A549 (cell line): ENCODE measurements around the gene ADAM19. TPM values are rescaled to one million over a fixed set of nuclear protein-coding genes. Genes with fewer than 3 reads are reported as not detected.
"Not testable (repeated sequence)": the region's sequence is repeated elsewhere in the genome, so short reads cannot be mapped to it uniquely, and the experiment has no call there.

ENCODE experiments used
- ATAC-seq, 2 experiments: fragments of 200-7000 bp in 1 of 2; fragments of >200 bp in 1 of 2; cut with Nextera tagmentation in 1 of 2; cut with Tn5 transposase in 1 of 2; 3 replicates each; pipeline versions ENCODE4 v1.8.0 to v1.9.1; 2018 to 2020; ENCODE audit warnings: mild to moderate bottlenecking in 1 of 2, moderate library complexity in 1 of 2
- CTCF ChIA-PET: fragments of 300-600 bp; sonication (Branson Sonifier 250); formaldehyde crosslinking; extraction: SDS; loops from one replicate; lab custom pipeline; 2021; ENCODE audit warnings: antibody characterized with exemption, inconsistent platforms; lab: Yijun Ruan, JAX
- POLR2A ChIA-PET: fragments of 350-600 bp; formaldehyde crosslinking; extraction: SDS; loops from one replicate; lab custom pipeline; 2021; ENCODE audit warnings: antibody characterized with exemption, inconsistent platforms; lab: Yijun Ruan, JAX
- DNase-seq, 2 experiments: peaks; one replicate each; pipeline versions ENCODE4 v3.0.0 to v3.0.0-alpha.2; 2011 to 2016; ENCODE audit warnings: low read depth in 1 of 2, low spot score in 1 of 2
- FAIRE-seq: peaks from 2 replicates; lab custom pipeline; 2011; peaks lifted over from hg19 to GRCh38; lab: Jason Lieb, UNC
- H3K27ac ChIP-seq, 2 experiments: fragments of >200 bp; sonication (Bioruptor Twin); formaldehyde crosslinking; 3 replicates each; pipeline ENCODE4 v1.5.1; 2016 to 2017
- H3K4me1 ChIP-seq: fragments of >200 bp; sonication (Bioruptor Twin); formaldehyde crosslinking; 3 replicates; pipeline ENCODE4 v1.6.1; 2016
- H3K4me2 ChIP-seq: fragments of >200 bp; sonication (Bioruptor Twin); formaldehyde crosslinking; 3 replicates; pipeline ENCODE4 v1.6.1; 2016
- H3K4me3 ChIP-seq: fragments of >200 bp; sonication (Bioruptor Twin); formaldehyde crosslinking; 3 replicates; pipeline ENCODE4 v1.5.1; 2016
- H3K9me3 ChIP-seq: fragments of >200 bp; sonication (Bioruptor Twin); formaldehyde crosslinking; 3 replicates; pipeline ENCODE4 v1.6.1; 2016
- BHLHE40 ChIP-seq: IDR thresholded peaks from 2 replicates; pipeline ENCODE4 v1.6.1; 2012; ENCODE audit warnings: low read depth, low read length, inconsistent platforms
- CHD2 ChIP-seq: fragments of 150-350 bp; IDR thresholded peaks from 2 replicates; pipeline ENCODE4 v1.6.1; 2014; ENCODE audit warnings: low read length; ENCODE audit not compliant: partially characterized antibody
- CHD4 ChIP-seq: fragments of 200-600 bp; sonication (generic); IDR thresholded peaks from 2 replicates; pipeline ENCODE4 v1.6.1; 2016; ENCODE audit warnings: antibody characterized with exemption, mild to moderate bottlenecking, borderline replicate concordance
- EHF ChIP-seq: fragments of 250-450 bp; sonication (Bioruptor Pico); IDR thresholded peaks from 2 replicates; pipeline ENCODE4 v1.5.0; 2020; ENCODE audit warnings: mild to moderate bottlenecking
- EHMT2 ChIP-seq: fragments of 200-600 bp; sonication (generic); IDR thresholded peaks from 2 replicates; pipeline ENCODE4 v1.6.1; 2016; ENCODE audit warnings: antibody characterized with exemption, low read depth, mild to moderate bottlenecking, moderate library complexity
- FOSB ChIP-seq: fragments of 250-450 bp; sonication (Bioruptor Pico); IDR thresholded peaks from 2 replicates; pipeline ENCODE4 v1.5.0; 2020; ENCODE audit warnings: mild to moderate bottlenecking, moderate library complexity
- FOXS1 ChIP-seq: fragments of 250-450 bp; sonication (Bioruptor Pico); IDR thresholded peaks from 2 replicates; pipeline ENCODE4 v1.5.0; 2020; ENCODE audit warnings: mild to moderate bottlenecking, moderate library complexity
- GATA3 ChIP-seq: IDR thresholded peaks from 2 replicates; pipeline ENCODE4 v1.6.1; 2012; ENCODE audit warnings: borderline replicate concordance
- HDAC2 ChIP-seq: fragments of 200-600 bp; sonication (generic); IDR thresholded peaks from 2 replicates; pipeline ENCODE4 v1.6.1; 2016
- HEYL ChIP-seq: fragments of 250-450 bp; sonication (Bioruptor Pico); IDR thresholded peaks from 2 replicates; pipeline ENCODE4 v1.8.0; 2021; ENCODE audit warnings: mild to moderate bottlenecking, moderate library complexity
- HOXB13 ChIP-seq: fragments of 250-450 bp; sonication (Bioruptor Pico); IDR thresholded peaks from 2 replicates; pipeline ENCODE4 v1.5.0; 2020; ENCODE audit warnings: low read depth, mild to moderate bottlenecking, moderate library complexity
- HOXB5 ChIP-seq: fragments of 250-450 bp; sonication (Bioruptor Pico); IDR thresholded peaks from 2 replicates; pipeline ENCODE4 v1.5.0; 2020; ENCODE audit warnings: mild to moderate bottlenecking, moderate library complexity
- KDM5A ChIP-seq: fragments of 200-600 bp; sonication (generic); IDR thresholded peaks from 2 replicates; pipeline ENCODE4 v1.6.1; 2016; ENCODE audit warnings: antibody characterized with exemption, mild to moderate bottlenecking
- MAFK ChIP-seq: fragments of 450-650 bp; IDR thresholded peaks from 2 replicates; pipeline ENCODE4 v1.6.1; 2014; ENCODE audit not compliant: partially characterized antibody
- NPAS2 ChIP-seq: fragments of 250-450 bp; sonication (Bioruptor Pico); IDR thresholded peaks from 2 replicates; pipeline ENCODE4 v1.8.0; 2022; ENCODE audit warnings: mild to moderate bottlenecking, moderate library complexity, borderline replicate concordance
- POLR2AphosphoS2 ChIP-seq: conservative IDR thresholded peaks from 2 replicates; pipeline ENCODE4 v1.6.1; 2012; ENCODE audit warnings: low read length, improper control_type of control experiment, inconsistent platforms
- RNF2 ChIP-seq: fragments of 200-600 bp; sonication (generic); IDR thresholded peaks from 2 replicates; pipeline ENCODE4 v1.6.1; 2016; ENCODE audit warnings: low read depth, mild to moderate bottlenecking, antibody characterized with exemption, moderate library complexity, borderline replicate concordance
- ZFP36 ChIP-seq: fragments of 450-650 bp; IDR thresholded peaks from 2 replicates; pipeline ENCODE4 v1.6.1; 2014; ENCODE audit warnings: borderline replicate concordance; ENCODE audit not compliant: partially characterized antibody
- WGBS: methylation state at CpG from one replicate; pipeline ENCODE4 v1.1.6; 2017; ENCODE audit errors: missing lambda C conversion rate; 5-methylcytosine and 5-hydroxymethylcytosine counted together
- polyA plus RNA-seq, 4 experiments: library from polyadenylated mRNA; depleted of rRNA in 3 of 4; stranded (reverse); fragments of >200 nt; fragmentation: RNase III in 1 of 4; extraction: RNeasy Plus Mini Kit Qiagen cat#74134 plus additional on column Dnase treatment in 1 of 4; gene quantifications; 2 replicates in 3 of 4; 3 replicates in 1 of 4; pipeline ENCODE4 v1.2.3, GENCODE V29; 2011 to 2017
- TF ChIP-seq, protein P1 (sequence below): fragments of 150-350 bp; IDR thresholded peaks from 2 replicates; pipeline ENCODE4 v1.6.1; 2014; ENCODE audit warnings: low read depth, mild to moderate bottlenecking, low read length
- TF ChIP-seq, protein P2 (sequence below): IDR thresholded peaks from 2 replicates; pipeline ENCODE4 v1.6.1; 2012
- TF ChIP-seq, protein P3 (sequence below): IDR thresholded peaks from 2 replicates; pipeline ENCODE4 v1.6.1; 2012; ENCODE audit warnings: low read depth, borderline replicate concordance
- TF ChIP-seq, protein P4 (sequence below): fragments of 450-650 bp; IDR thresholded peaks from 2 replicates; pipeline ENCODE4 v1.6.1; 2014; ENCODE audit warnings: antibody characterized with exemption
- TF ChIP-seq, protein P5 (sequence below): fragments of 200-600 bp; sonication (generic); IDR thresholded peaks from 2 replicates; pipeline ENCODE4 v1.6.1; 2016; ENCODE audit warnings: antibody characterized with exemption, mild to moderate bottlenecking, moderate library complexity

The ADAM19 gene
- polyA plus RNA-seq, 2 of the 4 experiments (the other 2 are of a cell fraction), result 7.7 to 15.2 TPM

DNA sequence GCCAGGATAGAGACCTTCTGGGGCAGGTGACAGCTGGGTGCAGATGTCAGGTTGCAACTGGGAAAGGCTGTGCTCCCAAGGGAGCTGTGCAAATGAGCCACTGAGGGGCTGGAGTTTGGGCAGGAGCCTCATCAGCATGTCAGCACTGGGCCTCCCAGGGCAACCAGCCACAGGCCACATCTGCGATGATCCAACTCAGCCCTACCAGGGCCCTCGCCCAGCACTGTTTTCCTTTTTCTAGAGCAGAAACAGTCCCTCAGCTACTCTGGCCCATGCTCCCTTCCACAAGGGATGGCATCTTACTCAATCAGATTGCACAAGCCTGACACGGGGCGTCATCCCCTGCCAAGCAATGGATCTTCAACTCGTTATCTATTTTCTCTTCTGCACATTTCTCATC lies 90.8 kb downstream of the ADAM19 start:
- POLR2A ChIA-PET, result no interaction called here
- ATAC-seq (no peak), DNase-seq (no peak), FAIRE-seq (no peak)
- CTCF ChIA-PET, result interaction anchor here (0.8 to 2.2 kb wide), 9 partner anchors 8 to 259 kb away, joined by 3 to 10 read pairs (median 4); partner anchors contain the start of gene LSM11
- no peak for TF ChIP-seq NPAS2
- TF ChIP-seq CHD2, result no peak
- TF ChIP-seq HEYL (CRISPR knock-in tag), result no peak
- no peak for TF ChIP-seq ZFP36
- no peak for TF ChIP-seq CHD4
- no peak for TF ChIP-seq EHF (CRISPR knock-in tag)
- TF ChIP-seq, protein P1, sequence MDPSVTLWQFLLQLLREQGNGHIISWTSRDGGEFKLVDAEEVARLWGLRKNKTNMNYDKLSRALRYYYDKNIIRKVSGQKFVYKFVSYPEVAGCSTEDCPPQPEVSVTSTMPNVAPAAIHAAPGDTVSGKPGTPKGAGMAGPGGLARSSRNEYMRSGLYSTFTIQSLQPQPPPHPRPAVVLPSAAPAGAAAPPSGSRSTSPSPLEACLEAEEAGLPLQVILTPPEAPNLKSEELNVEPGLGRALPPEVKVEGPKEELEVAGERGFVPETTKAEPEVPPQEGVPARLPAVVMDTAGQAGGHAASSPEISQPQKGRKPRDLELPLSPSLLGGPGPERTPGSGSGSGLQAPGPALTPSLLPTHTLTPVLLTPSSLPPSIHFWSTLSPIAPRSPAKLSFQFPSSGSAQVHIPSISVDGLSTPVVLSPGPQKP, result no peak
- no peak for TF ChIP-seq MAFK
- TF ChIP-seq FOSB (CRISPR knock-in tag), result no peak
- TF ChIP-seq, protein P2, sequence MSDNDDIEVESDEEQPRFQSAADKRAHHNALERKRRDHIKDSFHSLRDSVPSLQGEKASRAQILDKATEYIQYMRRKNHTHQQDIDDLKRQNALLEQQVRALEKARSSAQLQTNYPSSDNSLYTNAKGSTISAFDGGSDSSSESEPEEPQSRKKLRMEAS, result no peak
- TF ChIP-seq HOXB5, result no peak
- no peak for TF ChIP-seq BHLHE40
- TF ChIP-seq HDAC2, result no peak
- peaks cover 2% of the 10 kb centered on the region; the same call in 1 of the 3 replicates for H3K4me1 ChIP-seq
- no peak overlapping the region for H3K27ac ChIP-seq
- H3K4me2 ChIP-seq, result no peak overlapping the region
- H3K4me3 ChIP-seq, result no peak overlapping the region
- H3K9me3 ChIP-seq, result no peaks in the 10 kb centered on the region
- 88% methylated on average over 5 of the region's 5 CpGs for WGBS

DNA sequence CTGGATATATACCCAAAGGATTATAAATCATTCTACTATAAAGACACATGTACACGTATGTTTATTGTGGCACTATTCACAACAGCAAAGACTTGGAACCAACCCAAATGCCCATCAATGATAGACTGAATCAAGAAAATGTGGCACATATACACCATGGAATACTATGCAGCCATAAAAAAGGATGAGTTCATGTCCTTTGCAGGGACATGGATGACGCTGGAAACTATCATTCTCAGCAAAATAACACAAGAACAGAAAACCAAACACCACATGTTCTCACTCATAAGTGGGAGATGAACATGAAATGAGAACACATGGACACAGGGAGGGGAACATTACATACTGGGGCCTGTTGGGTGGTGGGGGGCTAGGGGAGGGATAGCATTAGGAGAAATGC lies 92.9 kb downstream of the ADAM19 start:
- WGBS, result 85% methylated on average over 2 of the region's 2 CpGs
- H3K9me3 ChIP-seq, CTCF ChIA-PET, POLR2A ChIA-PET, H3K4me2 ChIP-seq, FAIRE-seq, ATAC-seq, H3K27ac ChIP-seq, DNase-seq, H3K4me3 ChIP-seq: not testable (repeated sequence)
- H3K4me1 ChIP-seq, result peaks cover 22% of the 10 kb centered on the region

DNA sequence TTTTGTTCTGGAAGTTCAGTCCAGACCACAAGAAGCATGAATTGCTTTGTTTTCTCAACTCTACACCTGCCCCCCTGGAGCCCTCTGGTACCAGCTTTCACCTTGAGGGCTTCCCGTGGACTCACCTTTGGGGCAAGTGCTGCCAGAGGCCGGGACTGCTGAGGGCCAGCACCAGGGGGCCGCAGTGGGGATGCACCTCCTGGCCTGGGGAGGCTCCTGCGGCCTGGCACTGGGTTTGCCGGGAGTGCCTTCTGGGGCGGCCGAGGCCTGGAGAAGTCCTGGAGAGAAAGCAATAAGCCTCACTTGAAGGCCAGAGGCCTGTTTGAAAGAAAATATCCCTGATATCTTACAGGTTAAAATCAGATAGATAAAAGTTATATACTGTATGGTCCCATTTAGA lies 93.9 kb downstream of the ADAM19 start:
- CTCF ChIA-PET, result interaction anchor here (1.4 to 9.8 kb wide), 5 partner anchors 13 to 154 kb away, joined by 3 to 128 read pairs (median 12); partner anchors contain the start of gene NIPAL4
- POLR2A ChIA-PET, result no interaction called here
- ATAC-seq, result no peak
- no peak for DNase-seq
- FAIRE-seq, result no peak
- no peak for TF ChIP-seq EHMT2
- no peak for TF ChIP-seq KDM5A
- TF ChIP-seq, protein P3, sequence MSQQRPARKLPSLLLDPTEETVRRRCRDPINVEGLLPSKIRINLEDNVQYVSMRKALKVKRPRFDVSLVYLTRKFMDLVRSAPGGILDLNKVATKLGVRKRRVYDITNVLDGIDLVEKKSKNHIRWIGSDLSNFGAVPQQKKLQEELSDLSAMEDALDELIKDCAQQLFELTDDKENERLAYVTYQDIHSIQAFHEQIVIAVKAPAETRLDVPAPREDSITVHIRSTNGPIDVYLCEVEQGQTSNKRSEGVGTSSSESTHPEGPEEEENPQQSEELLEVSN, result no peak
- TF ChIP-seq POLR2AphosphoS2, result no peak
- TF ChIP-seq, protein P4, sequence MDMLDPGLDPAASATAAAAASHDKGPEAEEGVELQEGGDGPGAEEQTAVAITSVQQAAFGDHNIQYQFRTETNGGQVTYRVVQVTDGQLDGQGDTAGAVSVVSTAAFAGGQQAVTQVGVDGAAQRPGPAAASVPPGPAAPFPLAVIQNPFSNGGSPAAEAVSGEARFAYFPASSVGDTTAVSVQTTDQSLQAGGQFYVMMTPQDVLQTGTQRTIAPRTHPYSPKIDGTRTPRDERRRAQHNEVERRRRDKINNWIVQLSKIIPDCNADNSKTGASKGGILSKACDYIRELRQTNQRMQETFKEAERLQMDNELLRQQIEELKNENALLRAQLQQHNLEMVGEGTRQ, result no peak
- no peak for TF ChIP-seq ZFP36
- no peak for TF ChIP-seq HOXB13 (CRISPR knock-in tag)
- no peak for TF ChIP-seq GATA3
- no peak for TF ChIP-seq FOXS1 (CRISPR knock-in tag)
- TF ChIP-seq, protein P5, sequence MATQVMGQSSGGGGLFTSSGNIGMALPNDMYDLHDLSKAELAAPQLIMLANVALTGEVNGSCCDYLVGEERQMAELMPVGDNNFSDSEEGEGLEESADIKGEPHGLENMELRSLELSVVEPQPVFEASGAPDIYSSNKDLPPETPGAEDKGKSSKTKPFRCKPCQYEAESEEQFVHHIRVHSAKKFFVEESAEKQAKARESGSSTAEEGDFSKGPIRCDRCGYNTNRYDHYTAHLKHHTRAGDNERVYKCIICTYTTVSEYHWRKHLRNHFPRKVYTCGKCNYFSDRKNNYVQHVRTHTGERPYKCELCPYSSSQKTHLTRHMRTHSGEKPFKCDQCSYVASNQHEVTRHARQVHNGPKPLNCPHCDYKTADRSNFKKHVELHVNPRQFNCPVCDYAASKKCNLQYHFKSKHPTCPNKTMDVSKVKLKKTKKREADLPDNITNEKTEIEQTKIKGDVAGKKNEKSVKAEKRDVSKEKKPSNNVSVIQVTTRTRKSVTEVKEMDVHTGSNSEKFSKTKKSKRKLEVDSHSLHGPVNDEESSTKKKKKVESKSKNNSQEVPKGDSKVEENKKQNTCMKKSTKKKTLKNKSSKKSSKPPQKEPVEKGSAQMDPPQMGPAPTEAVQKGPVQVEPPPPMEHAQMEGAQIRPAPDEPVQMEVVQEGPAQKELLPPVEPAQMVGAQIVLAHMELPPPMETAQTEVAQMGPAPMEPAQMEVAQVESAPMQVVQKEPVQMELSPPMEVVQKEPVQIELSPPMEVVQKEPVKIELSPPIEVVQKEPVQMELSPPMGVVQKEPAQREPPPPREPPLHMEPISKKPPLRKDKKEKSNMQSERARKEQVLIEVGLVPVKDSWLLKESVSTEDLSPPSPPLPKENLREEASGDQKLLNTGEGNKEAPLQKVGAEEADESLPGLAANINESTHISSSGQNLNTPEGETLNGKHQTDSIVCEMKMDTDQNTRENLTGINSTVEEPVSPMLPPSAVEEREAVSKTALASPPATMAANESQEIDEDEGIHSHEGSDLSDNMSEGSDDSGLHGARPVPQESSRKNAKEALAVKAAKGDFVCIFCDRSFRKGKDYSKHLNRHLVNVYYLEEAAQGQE, result no peak
- TF ChIP-seq FOSB (CRISPR knock-in tag), result no peak
- no peak for TF ChIP-seq CHD4
- TF ChIP-seq RNF2, result no peak
- Histone ChIP-seq H3K27ac (no peak overlapping the region), H3K9me3 (no peaks in the 10 kb centered on the region), H3K4me2 (no peak overlapping the region), H3K4me1 (peaks cover 22% of the 10 kb centered on the region), H3K4me3 (no peak overlapping the region)
- 84% methylated on average over 5 of the region's 7 CpGs for WGBS
